DOHH2 (cell line): ENCODE data around the gene XIRP2.

ENCODE experiments used
- CTCF ChIP-seq: fragments of 200-600 bp; sonication (generic); IDR thresholded peaks from one replicate; pipeline ENCODE4 v1.5.1; 2014; ENCODE audit warnings: antibody characterized with exemption, mild to moderate bottlenecking, low read depth, low read length; ENCODE audit not compliant: poor library complexity, severe bottlenecking
- EZH2phosphoT487 ChIP-seq: fragments of 200-600 bp; sonication (generic); IDR thresholded peaks from 2 replicates; pipeline ENCODE4 v1.6.1; 2017; ENCODE audit warnings: borderline replicate concordance, mild to moderate bottlenecking, antibody characterized with exemption, low read length, moderate library complexity, mixed read lengths

- TF ChIP-seq CTCF (no peak), EZH2phosphoT487 (no peak)
Observed at GRCh38 chr2:167142554-167142953, 254.3 kb downstream of the XIRP2 start.
